Measurements from ENCODE around the gene ELFN1. TPM values are rescaled to one million over a fixed set of nuclear protein-coding genes. Genes with fewer than 3 reads are reported as not detected.

The ELFN1 gene
- total RNA-seq, 5 donors from 2014 or later (not counting 1 experiment from before 2014, with no cell fraction given): 0.06 to 0.12 (median 0.07) TPM; not detected in 2

DNA sequence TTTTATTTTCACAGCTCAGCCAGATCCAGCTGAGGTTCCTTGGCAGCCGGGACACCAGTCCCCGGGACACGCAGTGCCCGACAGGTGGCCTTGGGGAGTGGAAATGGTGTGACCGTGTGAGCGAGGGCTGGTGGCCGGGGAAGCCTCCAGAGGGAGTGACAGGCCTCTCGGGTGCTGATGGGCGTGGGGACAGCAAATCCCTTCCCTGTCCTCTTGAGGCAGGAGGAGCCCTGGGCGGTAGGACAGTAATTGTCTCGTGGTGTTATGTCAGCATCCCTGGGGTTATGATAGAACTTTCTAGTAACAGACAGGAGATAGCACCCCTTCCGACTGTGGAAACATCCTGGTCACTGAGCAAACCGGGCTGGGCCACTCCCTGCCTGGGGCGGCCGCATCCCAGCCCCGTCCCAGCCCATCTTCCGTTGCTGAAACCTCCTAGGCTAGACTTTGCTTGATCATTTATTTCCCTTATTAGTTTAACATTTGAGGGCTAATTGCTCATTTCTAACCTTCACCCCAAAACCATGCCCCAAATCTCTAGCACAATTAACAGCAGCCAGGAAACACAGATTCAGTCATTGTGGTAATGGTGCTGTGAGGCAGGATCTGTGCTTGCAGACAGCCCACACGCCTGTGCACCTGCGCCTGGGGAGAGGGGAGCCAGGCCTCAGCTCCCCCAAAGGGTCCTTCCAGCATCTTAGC lies 63.3 kb downstream of the ELFN1 start:
- no peaks in the 10 kb centered on the region for H3K9me3 Mint-ChIP-seq
- peaks cover 4 to 14% of the 10 kb centered on the region in 2 donors for H3K27me3 Mint-ChIP-seq

GRCh38 chr7:1733908-1734730 lies 64.0 kb downstream of the ELFN1 start:
- Mint-ChIP-seq H3K27ac (no peak overlapping the region), H3K4me3 (no peak overlapping the region), H3K9me3 (no peaks in the 10 kb centered on the region), H3K27me3 (peaks cover 4 to 20% of the 10 kb centered on the region in 2 donors), H3K36me3 (no peaks in the 10 kb centered on the region), H3K4me1 (peaks cover 8 to 15% (median 11%) of the 10 kb centered on the region in 3 donors)
- ChIA-PET CTCF (no interaction called here), POLR2A (no interaction called here)
- H3K27ac ChIP-seq (ENCODE audit: low read length): no peak overlapping the region
- peaks cover 0 to 4% of the 10 kb centered on the region in 2 donors for H3K36me3 ChIP-seq (ENCODE audit: control insufficient read depth in 2 of 2, extremely low read depth in 1 of 2, insufficient read depth in 1 of 2, low read length in 1 of 2)
- peaks cover 0 to 50% of the 10 kb centered on the region in 2 experiments for H3K27me3 ChIP-seq (replicated peaks in 1 of 2; ENCODE audit: control insufficient read depth in 2 of 2, extremely low read depth in 1 of 2, insufficient read depth in 2 of 2, low read length in 1 of 2)
- H3K9me3 ChIP-seq: no peaks in the 10 kb centered on the region
- peaks cover 0 to 16% of the 10 kb centered on the region in 2 experiments for H3K4me1 ChIP-seq (ENCODE audit: control insufficient read depth in 1 of 2, extremely low read depth in 1 of 2, insufficient read depth in 2 of 2, low read length in 2 of 2)
- WGBS (ENCODE audit: insufficient coverage): 66% methylated on average over 5 of the region's 17 CpGs
- DNase-seq: no peak
- no peak for ATAC-seq (replicated peaks in 1 of 4)
- no peak overlapping the region for H3K4me3 ChIP-seq (ENCODE audit: control insufficient read depth in 1 of 2, extremely low read depth in 1 of 2, low read length in 1 of 2)

More for the DNA sequence above, 63.3 kb downstream of the ELFN1 start:
- ATAC-seq (replicated peaks in 1 of 4): no peak
- 62% methylated on average over 12 of the region's 19 CpGs for WGBS (ENCODE audit: insufficient coverage)
- H3K9me3 ChIP-seq: no peaks in the 10 kb centered on the region
- H3K27ac Mint-ChIP-seq: no peak overlapping the region
- H3K4me1 Mint-ChIP-seq: peaks cover 3 to 7% (median 4%) of the 10 kb centered on the region in 3 donors
- peaks cover 0 to 9% of the 10 kb centered on the region in 2 experiments for H3K4me1 ChIP-seq (ENCODE audit: control insufficient read depth in 1 of 2, extremely low read depth in 1 of 2, insufficient read depth in 2 of 2, low read length in 2 of 2)
- DNase-seq: no peak
- H3K4me3 ChIP-seq (ENCODE audit: control insufficient read depth in 1 of 2, extremely low read depth in 1 of 2, low read length in 1 of 2): no peak overlapping the region
- no peak overlapping the region for H3K27ac ChIP-seq (ENCODE audit: low read length)
- no peaks in the 10 kb centered on the region for H3K36me3 Mint-ChIP-seq
- peaks cover 0 to 6% of the 10 kb centered on the region in 2 donors for H3K36me3 ChIP-seq (ENCODE audit: control insufficient read depth in 2 of 2, extremely low read depth in 1 of 2, insufficient read depth in 1 of 2, low read length in 1 of 2)
- peaks cover 0 to 48% of the 10 kb centered on the region in 2 experiments for H3K27me3 ChIP-seq (replicated peaks in 1 of 2; ENCODE audit: control insufficient read depth in 2 of 2, extremely low read depth in 1 of 2, insufficient read depth in 2 of 2, low read length in 1 of 2)
- H3K4me3 Mint-ChIP-seq: no peak overlapping the region
- ChIA-PET CTCF (no interaction called here), POLR2A (no interaction called here)

- Mint-ChIP-seq H3K9me3 (no peaks in the 10 kb centered on the region), H3K27ac (no peak overlapping the region), H3K4me3 (no peak overlapping the region), H3K4me1 (peaks cover 8 to 20% (median 11%) of the 10 kb centered on the region in 3 donors), H3K36me3 (no peaks in the 10 kb centered on the region), H3K27me3 (peaks cover 4 to 21% of the 10 kb centered on the region in 2 donors)
- Histone ChIP-seq H3K27me3 (replicated peaks in 1 of 2; ENCODE audit: control insufficient read depth in 2 of 2, extremely low read depth in 1 of 2, insufficient read depth in 2 of 2, low read length in 1 of 2) (peaks cover 0 to 57% of the 10 kb centered on the region in 2 experiments), H3K27ac (ENCODE audit: low read length) (no peak overlapping the region), H3K4me3 (ENCODE audit: control insufficient read depth in 1 of 2, extremely low read depth in 1 of 2, low read length in 1 of 2) (no peak overlapping the region), H3K9me3 (no peaks in the 10 kb centered on the region), H3K4me1 (ENCODE audit: control insufficient read depth in 1 of 2, extremely low read depth in 1 of 2, insufficient read depth in 2 of 2, low read length in 2 of 2) (peaks cover 0 to 18% of the 10 kb centered on the region in 2 experiments), H3K36me3 (ENCODE audit: control insufficient read depth in 2 of 2, extremely low read depth in 1 of 2, insufficient read depth in 1 of 2, low read length in 1 of 2) (no peaks in the 10 kb centered on the region)
- 76% methylated on average over 14 of the region's 14 CpGs for WGBS (ENCODE audit: insufficient coverage)
- ChIA-PET CTCF (no interaction called here), POLR2A (no interaction called here)
- no peak for DNase-seq
- no peak for ATAC-seq (replicated peaks in 1 of 4)
These were observed 65.2 kb downstream of the ELFN1 start for GRCh38 chr7:1735262-1735661.

- Histone ChIP-seq H3K27me3 (replicated peaks in 1 of 2; ENCODE audit: control insufficient read depth in 2 of 2, extremely low read depth in 1 of 2, insufficient read depth in 2 of 2, low read length in 1 of 2) (peaks cover 0 to 60% of the 10 kb centered on the region in 2 experiments), H3K9me3 (no peaks in the 10 kb centered on the region), H3K36me3 (ENCODE audit: control insufficient read depth in 2 of 2, extremely low read depth in 1 of 2, insufficient read depth in 1 of 2, low read length in 1 of 2) (no peaks in the 10 kb centered on the region), H3K27ac (ENCODE audit: low read length) (no peak overlapping the region), H3K4me1 (ENCODE audit: control insufficient read depth in 1 of 2, extremely low read depth in 1 of 2, insufficient read depth in 2 of 2, low read length in 2 of 2) (peaks cover 0 to 22% of the 10 kb centered on the region in 2 experiments), H3K4me3 (ENCODE audit: control insufficient read depth in 1 of 2, extremely low read depth in 1 of 2, low read length in 1 of 2) (no peak overlapping the region)
- WGBS (ENCODE audit: insufficient coverage): 91% methylated on average over 21 of the region's 29 CpGs
- peaks cover 8 to 20% (median 11%) of the 10 kb centered on the region in 3 donors for H3K4me1 Mint-ChIP-seq
- DNase-seq (no peak), ATAC-seq (replicated peaks in 1 of 4) (no peak)
- H3K9me3 Mint-ChIP-seq: no peaks in the 10 kb centered on the region
- no peaks in the 10 kb centered on the region for H3K36me3 Mint-ChIP-seq
- POLR2A ChIA-PET: no interaction called here
- peaks cover 4 to 21% of the 10 kb centered on the region in 2 donors for H3K27me3 Mint-ChIP-seq
- no peak overlapping the region for H3K27ac Mint-ChIP-seq
- H3K4me3 Mint-ChIP-seq: no peak overlapping the region
- CTCF ChIA-PET: no interaction called here
These were observed 65.9 kb downstream of the ELFN1 start for GRCh38 chr7:1735806-1736483.

GRCh38 chr7:1736484-1736817 lies 66.4 kb downstream of the ELFN1 start:
- H3K4me1 Mint-ChIP-seq: peaks cover 10 to 23% (median 11%) of the 10 kb centered on the region in 3 donors

DNA sequence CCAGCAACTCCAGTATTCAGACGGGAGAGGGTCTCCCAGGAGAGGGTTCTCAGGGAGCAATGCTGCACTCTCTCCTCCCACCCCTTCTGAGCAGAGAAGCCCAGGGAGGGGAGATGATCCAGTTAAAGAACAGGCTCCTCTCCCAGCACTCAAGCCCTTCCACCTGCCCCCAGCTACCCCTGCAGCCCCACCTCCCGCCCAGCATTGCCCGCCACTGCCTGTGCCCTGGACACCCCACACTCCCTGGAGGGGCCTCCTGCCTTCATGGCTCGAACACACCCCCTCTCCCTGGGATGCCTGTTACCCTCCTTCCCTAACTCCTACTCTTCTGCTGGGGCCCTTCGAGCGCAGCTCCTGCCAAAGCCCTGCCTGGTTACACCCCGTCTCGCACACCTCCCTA lies 66.8 kb downstream of the ELFN1 start:
- Mint-ChIP-seq H3K36me3 (no peaks in the 10 kb centered on the region), H3K27ac (no peak overlapping the region), H3K4me1 (peaks cover 11 to 27% (median 14%) of the 10 kb centered on the region in 3 donors), H3K4me3 (no peak overlapping the region), H3K27me3 (peaks cover 0 to 16% of the 10 kb centered on the region in 2 donors), H3K9me3 (no peaks in the 10 kb centered on the region)
- no peak overlapping the region for H3K27ac ChIP-seq (ENCODE audit: low read length)
- H3K9me3 ChIP-seq: no peaks in the 10 kb centered on the region
- H3K36me3 ChIP-seq (ENCODE audit: control insufficient read depth in 2 of 2, extremely low read depth in 1 of 2, insufficient read depth in 1 of 2, low read length in 1 of 2): no peaks in the 10 kb centered on the region
- H3K4me3 ChIP-seq (ENCODE audit: control insufficient read depth in 1 of 2, extremely low read depth in 1 of 2, low read length in 1 of 2): no peak overlapping the region
- DNase-seq: no peak
- H3K27me3 ChIP-seq (replicated peaks in 1 of 2; ENCODE audit: control insufficient read depth in 2 of 2, extremely low read depth in 1 of 2, insufficient read depth in 2 of 2, low read length in 1 of 2): peaks cover 0 to 65% of the 10 kb centered on the region in 2 experiments
- H3K4me1 ChIP-seq (ENCODE audit: control insufficient read depth in 1 of 2, extremely low read depth in 1 of 2, insufficient read depth in 2 of 2, low read length in 2 of 2): peaks cover 0 to 31% of the 10 kb centered on the region in 2 experiments
- no peak for ATAC-seq (replicated peaks in 1 of 4)
- ChIA-PET CTCF (no interaction called here), POLR2A (no interaction called here)
- WGBS (ENCODE audit: insufficient coverage): 90% methylated on average over 7 of the region's 8 CpGs

More at GRCh38 chr7:1736484-1736817, 66.4 kb downstream of the ELFN1 start:
- no peak overlapping the region for H3K27ac Mint-ChIP-seq
- 97% methylated on average over 6 of the region's 9 CpGs for WGBS (ENCODE audit: insufficient coverage)
- Histone ChIP-seq H3K4me3 (ENCODE audit: control insufficient read depth in 1 of 2, extremely low read depth in 1 of 2, low read length in 1 of 2) (no peak overlapping the region), H3K27ac (ENCODE audit: low read length) (no peak overlapping the region), H3K27me3 (replicated peaks in 1 of 2; ENCODE audit: control insufficient read depth in 2 of 2, extremely low read depth in 1 of 2, insufficient read depth in 2 of 2, low read length in 1 of 2) (peaks cover 0 to 65% of the 10 kb centered on the region in 2 experiments), H3K36me3 (ENCODE audit: control insufficient read depth in 2 of 2, extremely low read depth in 1 of 2, insufficient read depth in 1 of 2, low read length in 1 of 2) (no peaks in the 10 kb centered on the region), H3K4me1 (ENCODE audit: control insufficient read depth in 1 of 2, extremely low read depth in 1 of 2, insufficient read depth in 2 of 2, low read length in 2 of 2) (peaks cover 0 to 27% of the 10 kb centered on the region in 2 experiments), H3K9me3 (no peaks in the 10 kb centered on the region)
- ChIA-PET CTCF (no interaction called here), POLR2A (no interaction called here)
- no peak overlapping the region for H3K4me3 Mint-ChIP-seq
- DNase-seq (no peak), ATAC-seq (replicated peaks in 1 of 4) (no peak)
- peaks cover 0 to 18% of the 10 kb centered on the region in 2 donors for H3K27me3 Mint-ChIP-seq
- H3K36me3 Mint-ChIP-seq: no peaks in the 10 kb centered on the region
- no peaks in the 10 kb centered on the region for H3K9me3 Mint-ChIP-seq

Data from T-cell (primary cell).